DND-41 (cell line): ENCODE data around the gene LGR6.

Source experiments
- ATAC-seq: fragments of 200-7000 bp; cut with Tn5 transposase; 3 replicates; pipeline ENCODE4 v1.9.1; 2021; ENCODE audit warnings: low read depth; ENCODE audit not compliant: insufficient read depth
- DNase-seq: peaks from one replicate; pipeline ENCODE4 v3.0.0-alpha.2; 2020
- H2AFZ ChIP-seq: 2 replicates; pipeline ENCODE4 v1.6.0; 2012; ENCODE audit warnings: low read depth, low read length
- H3K27ac ChIP-seq: 2 replicates; pipeline ENCODE4 v1.5.1; 2012; ENCODE audit warnings: low read length, inconsistent platforms
- H3K27me3 ChIP-seq: fragments of 200-600 bp; sonication (generic); 2 replicates; pipeline ENCODE4 v1.6.0; 2012; ENCODE audit warnings: low read length, mild to moderate bottlenecking, inconsistent platforms; ENCODE audit not compliant: insufficient read depth, poor library complexity
- H3K36me3 ChIP-seq: 2 replicates; pipeline ENCODE4 v1.5.1; 2012; ENCODE audit warnings: low read length, inconsistent platforms; ENCODE audit not compliant: insufficient read depth
- H3K4me1 ChIP-seq: 2 replicates; pipeline ENCODE4 v1.5.1; 2012; ENCODE audit warnings: mild to moderate bottlenecking, low read length; ENCODE audit not compliant: insufficient read depth
- H3K4me2 ChIP-seq: 2 replicates; pipeline ENCODE4 v1.6.0; 2012; ENCODE audit warnings: mild to moderate bottlenecking, moderate library complexity, low read length, inconsistent platforms; ENCODE audit not compliant: insufficient read depth
- H3K4me3 ChIP-seq, 2 experiments: fragments of 200-600 bp in 1 of 2; shearing (Covaris generic) in 1 of 2; 2 replicates each; pipeline ENCODE4 v1.5.1; 2012 to 2016; ENCODE audit warnings: inconsistent platforms in 2 of 2, low read length in 2 of 2, mild to moderate bottlenecking in 2 of 2, low read depth in 1 of 2, moderate library complexity in 1 of 2
- H3K79me2 ChIP-seq: 2 replicates; pipeline ENCODE4 v1.6.0; 2012; ENCODE audit warnings: low read length, inconsistent platforms; ENCODE audit not compliant: insufficient read depth
- H3K9ac ChIP-seq: 2 replicates; pipeline ENCODE4 v1.6.0; 2012; ENCODE audit warnings: low read depth, mild to moderate bottlenecking, inconsistent platforms, low read length, moderate library complexity
- H3K9me3 ChIP-seq: 2 replicates; pipeline ENCODE4 v1.5.1; 2012; ENCODE audit warnings: low read length, moderate library complexity, mild to moderate bottlenecking, inconsistent platforms; ENCODE audit not compliant: insufficient read depth, severe bottlenecking
- H4K20me1 ChIP-seq: 2 replicates; pipeline ENCODE4 v1.6.0; 2012; ENCODE audit warnings: low read length; ENCODE audit not compliant: insufficient read depth
- CTCF ChIP-seq: IDR thresholded peaks from 2 replicates; pipeline ENCODE4 v1.5.1; 2012; ENCODE audit warnings: borderline replicate concordance, low read length, moderate library complexity, mild to moderate bottlenecking; ENCODE audit not compliant: poor library complexity, severe bottlenecking; ENCODE audit errors: extremely low read depth
- EZH2 ChIP-seq: IDR thresholded peaks from 3 replicates; pipeline ENCODE4 v1.6.1; 2012; ENCODE audit warnings: borderline replicate concordance, low read depth, mild to moderate bottlenecking, moderate library complexity, low read length, inconsistent platforms; ENCODE audit not compliant: severe bottlenecking

Gene LGR6

GRCh38 chr1:202182040-202182877 lies 11.3 kb upstream of the LGR6 start:
- Histone ChIP-seq H3K27me3 (no peaks in the 10 kb centered on the region), H3K36me3 (no peaks in the 10 kb centered on the region), H3K79me2 (no peaks in the 10 kb centered on the region), H4K20me1 (peaks cover 3% of the 10 kb centered on the region; the same call in 1 of the 2 replicates), H3K4me3 (no peak overlapping the region), H3K4me1 (0 out of 2 replicates have a peak, but pooled peaks cover 2% of the 10 kb centered on the region), H3K4me2 (no peak overlapping the region), H3K27ac (no peak overlapping the region), H2AFZ (no peak overlapping the region), H3K9me3 (no peaks in the 10 kb centered on the region), H3K9ac (no peak overlapping the region)
- TF ChIP-seq CTCF (no peak), EZH2 (no peak)
- ATAC-seq (no peak), DNase-seq (no peak)

GRCh38 chr1:202184750-202185460 lies 8.7 kb upstream of the LGR6 start:
- Histone ChIP-seq H3K27me3 (no peaks in the 10 kb centered on the region), H3K4me3 (no peak overlapping the region), H3K36me3 (no peaks in the 10 kb centered on the region), H2AFZ (no peak overlapping the region), H3K9ac (no peak overlapping the region), H3K4me1 (0 out of 2 replicates have a peak, but pooled peaks cover 2% of the 10 kb centered on the region), H3K9me3 (no peaks in the 10 kb centered on the region), H3K27ac (no peak overlapping the region), H4K20me1 (peaks cover 3% of the 10 kb centered on the region; the same call in 1 of the 2 replicates), H3K79me2 (no peaks in the 10 kb centered on the region), H3K4me2 (no peak overlapping the region)
- peak; percentile 77 for TF ChIP-seq CTCF
- TF ChIP-seq EZH2: no peak
- ATAC-seq: peak; percentile 67
- peak; percentile 77 for DNase-seq

- H4K20me1 ChIP-seq: peaks cover 3% of the 10 kb centered on the region; the same call in 1 of the 2 replicates
- no peak overlapping the region for H3K4me3 ChIP-seq
- H3K36me3 ChIP-seq: no peaks in the 10 kb centered on the region
- DNase-seq (no peak), ATAC-seq (no peak)
- 0 out of 2 replicates have a peak, but pooled peaks cover 2% of the 10 kb centered on the region for H3K4me1 ChIP-seq
- no peaks in the 10 kb centered on the region for H3K9me3 ChIP-seq
- H3K79me2 ChIP-seq: no peaks in the 10 kb centered on the region
- no peak overlapping the region for H2AFZ ChIP-seq
- H3K27ac ChIP-seq: no peak overlapping the region
- no peak for TF ChIP-seq CTCF
- TF ChIP-seq EZH2: no peak
- no peaks in the 10 kb centered on the region for H3K27me3 ChIP-seq
- H3K9ac ChIP-seq: no peak overlapping the region
- H3K4me2 ChIP-seq: no peak overlapping the region
Observed at GRCh38 chr1:202186327-202186726, 7.3 kb upstream of the LGR6 start.
